ENCODE data around the gene LMTK3. TPM values are rescaled to one million over a fixed set of nuclear protein-coding genes. Genes with fewer than 3 reads are reported as not detected.

The LMTK3 gene
- total RNA-seq, 4 donors from 2014 or later: 0.28 to 0.52 TPM; not detected in 2

DNA sequence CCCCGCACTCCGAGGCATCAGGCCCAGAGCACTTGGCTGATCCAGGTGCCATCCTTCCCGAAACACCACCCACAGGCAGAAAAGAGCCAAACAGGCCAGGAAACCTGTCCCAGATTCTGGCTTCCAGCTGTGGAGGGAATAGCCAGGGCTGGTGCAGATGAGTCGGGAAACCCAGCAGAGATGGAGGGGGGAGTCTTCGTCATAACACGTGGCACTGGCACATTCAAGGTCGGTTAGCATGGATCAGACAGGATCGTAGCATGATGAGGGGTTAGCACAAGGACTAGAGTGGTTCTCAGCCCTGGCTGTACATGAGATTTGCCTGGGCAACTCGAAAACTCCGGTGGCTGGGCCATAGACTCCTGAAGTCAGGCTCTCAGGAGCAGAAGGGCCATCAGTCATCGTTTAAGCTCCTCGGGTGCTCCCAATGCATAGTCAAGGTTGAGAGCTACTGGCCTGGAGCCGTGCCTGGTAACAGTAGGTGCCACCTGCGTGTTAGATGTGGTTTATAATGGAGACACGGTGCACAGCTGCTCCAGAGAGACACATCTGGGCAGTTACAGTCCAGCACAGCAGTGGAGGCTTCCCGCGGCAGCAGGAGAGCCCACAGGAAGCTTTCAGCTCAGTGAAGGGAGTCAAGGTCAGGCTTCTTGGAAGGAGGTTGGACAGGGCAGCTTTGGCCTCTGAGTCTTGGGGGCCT, 36.1 kb downstream of the LMTK3 start:
- intact Hi-C loops (cut with DNase I; ENCODE audit: low total_unique reads): no loop called here
- TF ChIP-seq POLR2A (IDR thresholded peaks at IDR 0.05) (no peak), CTCF (IDR thresholded peaks at IDR 0.05) (no peak)
- no peaks in the 10 kb centered on the region for H3K36me3 ChIP-seq
- no peak for DNase-seq
- H3K27ac ChIP-seq: no peak overlapping the region
- no peaks in the 10 kb centered on the region for H3K9me3 ChIP-seq
- H3K4me3 ChIP-seq: no peak overlapping the region
- H3K4me1 ChIP-seq: peaks cover 0 to under 1% of the 10 kb centered on the region in 2 donors
- H3K27me3 ChIP-seq: no peaks in the 10 kb centered on the region

DNA sequence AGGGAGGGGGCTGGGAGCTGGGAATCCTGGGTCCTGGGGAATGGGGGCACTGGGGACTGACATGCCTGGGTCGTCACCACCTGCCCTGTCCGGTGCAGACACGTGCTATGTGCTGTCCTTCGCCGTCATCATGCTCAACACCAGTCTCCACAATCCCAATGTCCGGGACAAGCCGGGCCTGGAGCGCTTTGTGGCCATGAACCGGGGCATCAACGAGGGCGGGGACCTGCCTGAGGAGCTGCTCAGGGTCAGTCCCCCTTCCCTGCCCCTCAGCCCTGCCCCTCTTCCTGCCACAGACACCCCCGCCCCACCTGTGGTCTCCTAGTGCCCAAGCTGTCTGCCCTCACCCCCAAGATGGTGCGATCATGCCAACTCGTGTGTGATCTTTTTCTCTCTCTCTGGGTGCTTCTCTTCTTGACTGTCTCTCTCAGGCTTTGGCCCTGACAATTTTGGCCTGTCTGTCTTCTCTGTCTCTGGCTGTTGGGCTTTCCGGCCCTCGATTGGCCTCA, 37.5 kb downstream of the LMTK3 start:
- Histone ChIP-seq H3K9me3 (no peaks in the 10 kb centered on the region), H3K27ac (no peak overlapping the region), H3K4me1 (peaks cover 0 to 6% of the 10 kb centered on the region in 2 donors), H3K4me3 (no peak overlapping the region), H3K36me3 (no peaks in the 10 kb centered on the region), H3K27me3 (no peaks in the 10 kb centered on the region)
- DNase-seq: no peak
- TF ChIP-seq POLR2A (IDR thresholded peaks at IDR 0.05): no peak
- no peak for TF ChIP-seq CTCF (IDR thresholded peaks at IDR 0.05)
- intact Hi-C loops (cut with DNase I; ENCODE audit: low total_unique reads): no loop called here

DNA sequence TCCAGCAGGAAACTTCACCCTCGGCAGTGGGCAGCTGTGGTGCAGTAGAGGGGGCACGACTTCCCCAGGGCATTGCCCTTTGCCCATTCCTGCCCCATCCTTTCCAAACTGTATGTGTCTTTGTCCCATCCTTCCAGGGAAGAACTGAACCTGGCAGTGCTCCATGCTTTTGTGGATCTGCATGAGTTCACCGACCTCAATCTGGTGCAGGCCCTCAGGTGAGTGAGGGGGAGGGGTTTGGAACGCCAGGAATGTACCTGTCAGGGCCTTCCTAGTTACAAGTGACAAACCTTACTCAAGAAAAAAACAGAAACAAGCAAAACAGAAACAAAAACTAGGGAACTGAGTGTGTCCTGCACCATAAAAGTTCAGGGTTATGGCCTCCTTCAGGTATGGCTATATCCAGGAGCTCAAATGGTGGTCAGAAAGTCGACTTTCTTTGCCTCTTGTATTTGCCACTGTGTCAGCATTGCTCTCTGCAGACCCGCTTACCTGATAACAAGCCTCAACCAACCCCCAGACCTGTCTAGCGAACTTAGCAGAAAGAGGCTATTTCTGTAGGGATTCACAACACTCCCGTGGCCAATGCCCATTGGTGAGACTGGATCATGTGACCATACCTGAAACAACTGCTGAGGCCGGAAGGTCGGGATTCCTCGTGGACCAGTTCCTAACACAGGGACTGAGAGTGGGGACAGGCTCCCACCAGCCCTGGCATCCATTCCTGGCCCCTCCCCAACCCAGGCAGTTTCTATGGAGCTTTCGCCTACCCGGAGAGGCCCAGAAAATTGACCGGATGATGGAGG, 38.3 kb downstream of the LMTK3 start:
- H3K36me3 ChIP-seq: no peaks in the 10 kb centered on the region
- H3K27ac ChIP-seq: no peak overlapping the region
- intact Hi-C loops (cut with DNase I; ENCODE audit: low total_unique reads): no loop called here

DNA sequence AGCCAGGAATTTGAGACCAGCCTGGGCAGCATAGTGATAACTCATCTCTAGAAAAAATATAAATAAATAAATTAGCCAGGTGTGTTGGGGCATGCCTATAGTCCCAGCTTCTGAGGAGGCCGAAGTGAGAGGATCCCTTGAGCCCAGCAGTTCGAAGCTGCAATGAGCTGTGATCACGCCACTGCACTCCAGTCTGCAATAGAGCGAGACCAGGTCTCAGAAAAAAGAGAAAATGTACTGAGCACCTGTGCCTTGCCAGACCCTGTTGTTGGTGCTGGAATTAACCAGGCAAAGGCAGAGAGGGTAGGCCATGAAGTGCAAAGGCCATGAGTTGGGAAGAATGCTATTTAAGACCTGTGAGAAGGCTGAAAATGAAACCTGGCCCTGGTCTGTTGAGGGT, 39.8 kb downstream of the LMTK3 start:
- H3K27me3 ChIP-seq: no peaks in the 10 kb centered on the region
- no peaks in the 10 kb centered on the region for H3K36me3 ChIP-seq
- intact Hi-C loops (cut with DNase I; ENCODE audit: low total_unique reads): no loop called here
- no peak for TF ChIP-seq CTCF (IDR thresholded peaks at IDR 0.05)
- no peak for TF ChIP-seq POLR2A (IDR thresholded peaks at IDR 0.05)
- no peaks in the 10 kb centered on the region for H3K9me3 ChIP-seq
- peaks cover 0 to 6% of the 10 kb centered on the region in 2 donors for H3K4me1 ChIP-seq
- H3K4me3 ChIP-seq: no peak overlapping the region
- no peak for DNase-seq
- no peak overlapping the region for H3K27ac ChIP-seq

More for the DNA sequence above, 38.3 kb downstream of the LMTK3 start:
- DNase-seq: no peak
- Histone ChIP-seq H3K4me3 (no peak overlapping the region), H3K27me3 (no peaks in the 10 kb centered on the region), H3K9me3 (no peaks in the 10 kb centered on the region), H3K4me1 (peaks cover 0 to 6% of the 10 kb centered on the region in 2 donors)
- no peak for TF ChIP-seq POLR2A (IDR thresholded peaks at IDR 0.05)
- no peak for TF ChIP-seq CTCF (IDR thresholded peaks at IDR 0.05)

DNA sequence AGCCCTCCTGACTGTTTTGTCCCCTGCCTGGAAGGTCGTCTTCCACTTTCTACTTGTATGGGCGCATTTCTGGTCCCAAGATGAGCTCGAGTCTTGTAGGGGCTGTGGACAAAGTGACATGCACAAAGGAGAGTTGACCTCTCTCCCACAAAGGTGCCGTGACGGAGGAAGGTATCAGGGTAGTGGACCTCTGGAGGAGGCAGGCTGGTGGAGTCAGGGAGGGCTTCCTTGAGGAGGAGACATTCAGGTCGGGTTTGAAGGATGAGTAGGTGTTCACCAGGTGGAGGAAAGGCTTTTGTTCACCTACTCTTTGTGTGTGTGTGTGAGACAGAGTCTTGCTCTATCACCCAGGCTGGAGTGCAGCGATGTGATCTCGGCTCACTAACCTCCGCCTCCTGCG, 40.8 kb downstream of the LMTK3 start:
- no peak overlapping the region for H3K4me3 ChIP-seq
- H3K4me1 ChIP-seq: peaks cover 0 to 6% of the 10 kb centered on the region in 2 donors
- no peaks in the 10 kb centered on the region for H3K27me3 ChIP-seq
- TF ChIP-seq POLR2A (IDR thresholded peaks at IDR 0.05) (no peak), CTCF (IDR thresholded peaks at IDR 0.05) (no peak)
- intact Hi-C loops (cut with DNase I; ENCODE audit: low total_unique reads): no loop called here
- DNase-seq: no peak
- no peaks in the 10 kb centered on the region for H3K9me3 ChIP-seq
- H3K27ac ChIP-seq: no peak overlapping the region
- no peaks in the 10 kb centered on the region for H3K36me3 ChIP-seq
